Measurements from ENCODE around the gene CDSN.

Gene CDSN

GRCh38 chr6:31149827-31150447 lies 29.7 kb upstream of the CDSN start:
- peaks cover 8% of the 10 kb centered on the region for H3K36me3 ChIP-seq (ENCODE audit: control insufficient read depth, insufficient read depth, low read length)
- H3K27me3 ChIP-seq (replicated peaks; ENCODE audit: control insufficient read depth, insufficient read depth, low read length): no peaks in the 10 kb centered on the region
- DNase-seq (ENCODE audit: extremely low read depth, insufficient read length): no peak
- TF ChIP-seq CTCF (IDR thresholded peaks at IDR 0.05; ENCODE audit: insufficient read depth, low read length, poor library complexity, severe bottlenecking): no peak
- H3K4me3 ChIP-seq (replicated peaks; ENCODE audit: low read depth, low read length): no peak overlapping the region

- TF ChIP-seq CTCF (IDR thresholded peaks at IDR 0.05; ENCODE audit: insufficient read depth, low read length, poor library complexity, severe bottlenecking): no peak
- Histone ChIP-seq H3K27me3 (replicated peaks; ENCODE audit: control insufficient read depth, insufficient read depth, low read length) (no peaks in the 10 kb centered on the region), H3K4me3 (replicated peaks; ENCODE audit: low read depth, low read length) (no peak overlapping the region), H3K36me3 (ENCODE audit: control insufficient read depth, insufficient read depth, low read length) (peaks cover 14% of the 10 kb centered on the region)
- DNase-seq (ENCODE audit: extremely low read depth, insufficient read length): no peak
These were observed 25.1 kb upstream of the CDSN start for GRCh38 chr6:31145386-31145785.

GRCh38 chr6:31144970-31145340 lies 24.7 kb upstream of the CDSN start:
- Histone ChIP-seq H3K36me3 (ENCODE audit: control insufficient read depth, insufficient read depth, low read length) (peaks cover 13% of the 10 kb centered on the region), H3K4me3 (replicated peaks; ENCODE audit: low read depth, low read length) (no peak overlapping the region), H3K27me3 (replicated peaks; ENCODE audit: control insufficient read depth, insufficient read depth, low read length) (no peaks in the 10 kb centered on the region)
- DNase-seq (ENCODE audit: extremely low read depth, insufficient read length): no peak
- no peak for TF ChIP-seq CTCF (IDR thresholded peaks at IDR 0.05; ENCODE audit: insufficient read depth, low read length, poor library complexity, severe bottlenecking)

GRCh38 chr6:31144296-31144969 lies 24.2 kb upstream of the CDSN start:
- no peak overlapping the region for H3K4me3 ChIP-seq (replicated peaks; ENCODE audit: low read depth, low read length)
- H3K36me3 ChIP-seq (ENCODE audit: control insufficient read depth, insufficient read depth, low read length): peaks cover 11% of the 10 kb centered on the region
- TF ChIP-seq CTCF (IDR thresholded peaks at IDR 0.05; ENCODE audit: insufficient read depth, low read length, poor library complexity, severe bottlenecking): no peak
- no peak for DNase-seq (ENCODE audit: extremely low read depth, insufficient read length)
- no peaks in the 10 kb centered on the region for H3K27me3 ChIP-seq (replicated peaks; ENCODE audit: control insufficient read depth, insufficient read depth, low read length)

- no peaks in the 10 kb centered on the region for H3K27me3 ChIP-seq (replicated peaks; ENCODE audit: control insufficient read depth, insufficient read depth, low read length)
- DNase-seq (ENCODE audit: extremely low read depth, insufficient read length): no peak
- no peak for TF ChIP-seq CTCF (IDR thresholded peaks at IDR 0.05; ENCODE audit: insufficient read depth, low read length, poor library complexity, severe bottlenecking)
- peaks cover 9% of the 10 kb centered on the region for H3K36me3 ChIP-seq (ENCODE audit: control insufficient read depth, insufficient read depth, low read length)
- H3K4me3 ChIP-seq (replicated peaks; ENCODE audit: low read depth, low read length): no peak overlapping the region
These were observed 22.9 kb upstream of the CDSN start for GRCh38 chr6:31143148-31143547.
